Measurements from ENCODE around the gene SWT1. TPM values are rescaled to one million over a fixed set of nuclear protein-coding genes. Genes with fewer than 3 reads are reported as not detected.

Gene SWT1
- total and polyA plus RNA-seq, 2 of the 4 experiments (the other 2 are of a cell fraction) = 0.82 to 2.7 TPM

- H2BK15ac ChIP-seq (ENCODE audit: low read depth, low read length) = no peak overlapping the region
- H3K36me3 ChIP-seq (ENCODE audit: control insufficient read depth, insufficient read depth, low read length) = peaks cover 11% of the 10 kb centered on the region
- H3K4me2 ChIP-seq (ENCODE audit: low read depth, low read length) = no peak overlapping the region; the same call in 1 of the 2 replicates
- no peak overlapping the region for H4K91ac ChIP-seq (ENCODE audit: insufficient read depth, low read depth, low read length)
- no peak overlapping the region for H3K4me3 ChIP-seq (ENCODE audit: insufficient read depth, low read depth, low read length)
- H3K27ac ChIP-seq (ENCODE audit: insufficient read depth, low read length) = no peak overlapping the region
- ATAC-seq (ENCODE audit: low read depth) (peak; percentile 85), DNase-seq (peak; percentile 65)
- TF ChIP-seq MAFK (IDR thresholded peaks at IDR 0.05; ENCODE audit: low read depth, low read length) (no peak), FOS (IDR thresholded peaks at IDR 0.05; ENCODE audit: low read depth, low read length) (no peak), MXI1 (IDR thresholded peaks at IDR 0.05; ENCODE audit: borderline replicate concordance, low read depth, low read length) (no peak), CHD1 (IDR thresholded peaks at IDR 0.05; ENCODE audit: low read depth, low read length) (no peak), ELK1 (IDR thresholded peaks at IDR 0.05; ENCODE audit: borderline replicate concordance, low read depth, low read length) (no peak), CTCF (conservative IDR thresholded peaks at IDR 0.05; ENCODE audit: low read depth, low read length) (no peak)
- H3K9me1 ChIP-seq (ENCODE audit: insufficient read depth, low read length) = no peaks in the 10 kb centered on the region
- no peaks in the 10 kb centered on the region for H3K9me3 ChIP-seq (ENCODE audit: control insufficient read depth, insufficient read depth, low read length)
- H3K14ac ChIP-seq (replicated peaks; ENCODE audit: low read depth, low read length) = no peak overlapping the region; the same call in 1 of the 2 replicates
- no peak overlapping the region for H2AK9ac ChIP-seq (replicated peaks; ENCODE audit: low read depth, low read length, poor library complexity)
- no peak overlapping the region for H2BK120ac ChIP-seq (ENCODE audit: low read depth, low read length)
- no peaks in the 10 kb centered on the region for H3K79me1 ChIP-seq (ENCODE audit: low read depth in 1 of 2, low read length in 2 of 2)
- H3K27me3 ChIP-seq (ENCODE audit: control insufficient read depth, insufficient read depth, low read length) = no peaks in the 10 kb centered on the region
- in situ Hi-C loops (cut with MboI; ENCODE audit: low sequenced_read_pairs) (no loop called here), dilution Hi-C loops (cut with HindIII; ENCODE audit: low sequenced_read_pairs, unreplicated experiment) (no loop called here), intact Hi-C loops (cut with micrococcal nuclease) (loop anchor here (5.0 kb wide), 1 partner anchor 37 kb away; no protein-coding TSS in a partner anchor)
- H4K20me1 ChIP-seq (ENCODE audit: insufficient read depth, low read length) = no peaks in the 10 kb centered on the region
- peak overlapping the region; percentile 39 for H2BK5ac ChIP-seq (ENCODE audit: low read depth, low read length, poor library complexity, severe bottlenecking)
- no peak overlapping the region for H3K9ac ChIP-seq (ENCODE audit: low read depth, low read length)
- H4K5ac ChIP-seq (ENCODE audit: low read depth, low read length) = no peak overlapping the region
- H3K56ac ChIP-seq (ENCODE audit: extremely low read depth, insufficient read depth, low read length) = no peak overlapping the region
- H4K8ac ChIP-seq (ENCODE audit: low read depth in 2 of 2, low read length in 2 of 2) = no peak overlapping the region
- H2BK20ac ChIP-seq (ENCODE audit: low read depth, low read length) = no peak overlapping the region
- no peak overlapping the region for H3K23ac ChIP-seq (ENCODE audit: low read depth, low read length)
- no peak overlapping the region for H2AFZ ChIP-seq (replicated peaks; ENCODE audit: low read length, poor library complexity)
- no peak overlapping the region for H3K18ac ChIP-seq (ENCODE audit: low read depth, low read length)
- no TSS peak for BruUV-seq (replicated peaks)
- no peak overlapping the region for H2AK5ac ChIP-seq (ENCODE audit: low read depth, low read length)
- CTCF ChIA-PET = no interaction called here
- POLR2A ChIA-PET (ENCODE audit: unreplicated experiment) = no interaction called here
- H3K4me1 ChIP-seq (ENCODE audit: control insufficient read depth, insufficient read depth, low read length) = no peaks in the 10 kb centered on the region
- H3K4ac ChIP-seq (ENCODE audit: low read depth, low read length) = no peak overlapping the region
Observed at GRCh38 chr1:185144233-185144632, 12.7 kb upstream of the SWT1 start.

Measured in IMR-90 (cell line).